Right lung (tissue), 5 donors: ENCODE results near the gene RAB12. TPM values are rescaled to one million over a fixed set of nuclear protein-coding genes. Genes with fewer than 3 reads are reported as not detected.

ENCODE experiments used
- DNase-seq, 2 donors: peaks; one replicate each; pipeline ENCODE4 v3.0.0-alpha.2; 2013
- polyA plus RNA-seq, 5 donors: library from polyadenylated mRNA; unstranded; fragments of 120-200 nt; gene quantifications; one replicate each; pipeline versions ENCODE4 v1.2.1 to v1.2.3, GENCODE V29; 2013; ENCODE audit warnings: inconsistent platforms in 1 of 5, low replicate concordance in 1 of 5; ENCODE audit not compliant: insufficient read length in 5 of 5, insufficient read depth in 1 of 5

RAB12 gene
- polyA plus RNA-seq, 5 donors, result 41.6 to 55.6 (median 47.0) TPM

- no peak for DNase-seq
Measured at GRCh38 chr18:8673256-8674209, 64.3 kb downstream of the RAB12 start.

DNA sequence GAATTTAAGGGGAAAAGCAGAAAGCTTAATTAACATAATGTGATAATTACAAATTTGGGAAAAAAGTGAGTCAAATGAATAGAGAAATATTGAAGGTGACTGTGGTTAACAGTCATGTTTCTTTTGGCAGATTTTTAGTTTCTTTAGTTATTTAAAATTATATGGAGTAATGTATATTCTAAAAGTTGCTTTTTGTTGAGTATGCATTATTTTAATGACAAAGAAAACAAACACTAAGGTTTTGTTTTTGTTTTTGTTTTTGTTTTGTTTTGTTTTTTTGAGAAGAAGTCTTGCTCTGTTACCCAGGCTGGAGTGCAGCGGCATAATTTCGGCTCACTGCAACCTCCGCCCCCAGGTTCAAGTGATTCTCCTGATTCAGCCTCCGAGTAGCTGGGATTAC lies 65.8 kb downstream of the RAB12 start:
- DNase-seq, result no peak

DNA sequence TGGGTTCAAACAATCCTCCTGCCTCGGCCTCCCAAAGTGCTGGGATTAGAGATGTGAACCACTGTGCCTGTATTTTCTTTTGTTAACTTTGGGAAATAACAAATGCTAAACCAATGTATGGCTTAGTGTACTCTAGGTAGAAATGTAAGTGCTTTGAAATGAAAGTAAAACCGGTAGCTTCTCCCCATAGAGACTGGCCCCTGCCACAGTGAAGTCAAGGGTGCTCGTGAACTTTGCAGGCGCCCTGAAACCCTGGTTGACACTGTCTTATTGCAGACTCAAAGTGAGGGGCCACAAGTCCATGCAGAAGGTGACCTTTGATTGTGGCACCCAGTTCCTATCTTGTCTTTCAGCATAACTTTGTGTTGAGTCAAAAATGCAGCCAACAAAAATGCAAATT lies 72.0 kb downstream of the RAB12 start:
- DNase-seq, result no peak

DNA sequence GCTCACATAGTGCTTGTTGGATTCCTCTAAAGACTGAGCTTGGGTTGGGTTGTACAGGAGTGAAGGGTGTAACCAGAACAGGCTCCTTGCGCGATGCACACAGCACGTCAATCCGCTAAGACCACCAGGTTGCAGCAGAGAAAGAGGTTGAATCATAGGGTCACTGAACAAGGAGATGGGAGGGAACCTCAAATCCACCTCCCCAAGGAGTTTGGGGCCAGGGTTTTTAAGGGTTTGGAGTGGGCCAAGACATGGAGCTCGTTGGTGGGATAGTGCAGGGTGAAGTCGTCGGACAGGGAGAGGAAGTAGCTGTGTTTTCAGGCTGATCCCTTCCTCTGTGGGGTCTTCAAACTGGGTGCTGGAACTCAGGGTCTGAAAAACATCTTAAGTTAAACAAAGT lies 75.3 kb downstream of the RAB12 start:
- DNase-seq, result no peak

DNA sequence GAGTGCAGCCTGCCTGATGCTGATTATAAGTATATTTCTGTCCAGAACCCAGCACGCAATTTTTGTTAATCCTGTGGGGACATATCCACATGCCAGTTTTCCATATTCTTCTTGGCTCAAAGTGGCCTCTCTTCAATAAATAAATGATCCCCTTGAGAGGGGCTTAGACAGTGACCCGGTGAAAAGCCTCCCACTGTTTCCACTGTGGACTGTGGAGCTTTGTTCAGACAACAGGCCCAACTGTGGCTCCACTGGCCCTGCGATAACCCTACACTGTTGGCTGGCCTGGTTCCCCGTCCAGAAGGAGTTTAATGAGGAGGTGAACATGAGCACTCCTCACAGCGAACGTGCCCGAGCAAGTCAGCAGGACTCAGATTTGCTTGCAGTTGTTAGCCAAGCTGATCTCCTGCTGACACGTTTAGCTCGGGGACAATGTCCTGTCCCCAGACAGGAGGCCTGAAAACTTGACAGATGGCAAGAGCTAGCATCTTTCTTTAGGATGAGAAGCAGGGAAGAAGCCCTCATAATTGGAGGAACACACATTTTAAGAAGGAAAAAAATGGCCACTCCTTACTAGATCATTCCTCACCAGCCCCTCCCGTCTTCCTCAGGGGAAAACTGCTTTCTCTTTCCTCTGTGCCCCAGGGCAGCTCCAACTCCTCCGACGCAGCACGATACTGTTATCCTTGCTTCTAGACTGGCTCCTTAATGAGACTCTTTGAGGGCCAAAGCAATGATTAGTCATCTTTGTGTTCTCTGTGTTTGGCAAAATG lies 76.1 kb downstream of the RAB12 start:
- no peak for DNase-seq

GRCh38 chr18:8685914-8686216 lies 76.6 kb downstream of the RAB12 start:
- DNase-seq, result no peak

GRCh38 chr18:8686611-8687010 lies 77.4 kb downstream of the RAB12 start:
- no peak for DNase-seq

DNA sequence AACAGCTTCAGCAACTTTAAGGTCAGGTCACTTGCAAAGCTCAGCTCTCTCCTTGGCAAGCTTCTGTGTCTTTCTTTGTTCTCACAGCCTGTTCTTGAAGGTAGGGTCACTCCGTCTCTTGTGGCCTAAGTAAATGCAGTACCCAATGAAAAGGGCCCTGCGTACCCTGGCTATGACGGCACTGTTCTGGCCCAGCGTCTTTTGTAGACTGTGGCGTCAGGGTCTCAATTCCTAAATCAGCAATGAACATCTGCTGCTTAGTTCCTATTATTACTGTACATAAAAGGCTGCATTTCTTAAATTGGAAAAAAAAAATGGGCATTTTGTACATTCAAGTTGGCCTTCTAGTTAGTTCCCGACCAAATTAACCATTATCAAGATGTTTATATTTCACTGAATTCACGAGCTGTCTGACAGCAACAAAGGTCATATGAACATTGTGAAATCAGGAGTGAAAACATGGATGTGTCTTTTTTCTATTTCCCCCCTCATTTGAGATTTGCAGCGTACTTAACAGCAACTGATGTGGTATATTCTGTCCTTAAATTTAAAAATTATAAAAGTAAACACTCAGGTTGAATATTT lies 79.1 kb downstream of the RAB12 start:
- peak in 1 of 2 donors; percentile 24 for DNase-seq

DNA sequence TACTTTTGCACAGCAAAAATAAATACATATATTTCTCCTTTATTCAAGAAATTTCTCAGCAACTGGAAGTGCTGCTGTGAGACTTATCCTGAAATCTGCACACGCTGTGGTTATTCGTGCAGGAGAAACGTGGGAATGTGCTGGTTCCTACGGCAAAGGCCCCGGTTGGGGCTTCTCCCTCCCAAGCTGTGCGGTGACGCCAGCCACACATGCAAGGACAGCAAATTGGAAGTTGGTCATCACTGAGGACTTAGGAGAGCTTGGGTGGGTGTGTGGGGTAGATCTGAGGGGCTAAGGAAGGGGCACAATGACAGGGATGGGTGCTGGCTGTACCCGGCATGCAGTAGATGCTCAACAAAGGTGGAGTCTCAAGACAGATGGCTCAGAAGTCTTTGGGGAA lies 79.6 kb downstream of the RAB12 start:
- DNase-seq, result no peak

Other genes starting within 250 kb of the RAB12 start
- 10 to 100 TPM in 1 of 5 donors, 1 to 10 TPM in 4; 7.1 to 16.7 (median 9.3) TPM for gene MTCL1, start 96.1 kb downstream of the RAB12 start, polyA plus RNA-seq